GM10248 (cell line): Measurements from ENCODE around the gene NCBP2.

Experiments used
- CTCF ChIA-PET: fragments of 300-600 bp; sonication (Branson Sonifier 250); formaldehyde crosslinking; extraction: SDS; loops from one replicate; lab custom pipeline; 2021; ENCODE audit warnings: antibody characterized with exemption; lab: Yijun Ruan, JAX
- POLR2A ChIA-PET: fragments of 350-650 bp; sonication (Branson Sonifier 250); formaldehyde crosslinking; extraction: SDS; loops from one replicate; lab custom pipeline; 2020; ENCODE audit warnings: antibody characterized with exemption; lab: Yijun Ruan, JAX
- DNase-seq: peaks from one replicate; pipeline ENCODE4 v3.0.0; 2012; ENCODE audit errors: extremely low spot score
- CTCF ChIP-seq: IDR thresholded peaks from 2 replicates; pipeline ENCODE4 v1.5.1; 2012; ENCODE audit warnings: mild to moderate bottlenecking, low read depth; ENCODE audit errors: extremely low read depth, missing control alignments, control extremely low read depth

The NCBP2 gene

GRCh38 chr3:196931828-196932587, 10.3 kb downstream of the NCBP2 start:
- POLR2A ChIA-PET = no interaction called here
- CTCF ChIA-PET = interaction anchor here (1.4 to 2.1 kb wide), 2 partner anchors 9 to 11 kb away, joined by 7 to 8 read pairs; partner anchors contain the start of gene NCBP2
- no peak for DNase-seq
- no peak for TF ChIP-seq CTCF

- no peak for DNase-seq
- ChIA-PET CTCF (interaction anchor here (1.4 to 2.1 kb wide), 2 partner anchors 8 to 12 kb away, joined by 7 to 8 read pairs; partner anchors contain the start of gene NCBP2), POLR2A (no interaction called here)
- TF ChIP-seq CTCF = no peak
Measured at GRCh38 chr3:196931157-196931556, 11.2 kb downstream of the NCBP2 start.

DNA sequence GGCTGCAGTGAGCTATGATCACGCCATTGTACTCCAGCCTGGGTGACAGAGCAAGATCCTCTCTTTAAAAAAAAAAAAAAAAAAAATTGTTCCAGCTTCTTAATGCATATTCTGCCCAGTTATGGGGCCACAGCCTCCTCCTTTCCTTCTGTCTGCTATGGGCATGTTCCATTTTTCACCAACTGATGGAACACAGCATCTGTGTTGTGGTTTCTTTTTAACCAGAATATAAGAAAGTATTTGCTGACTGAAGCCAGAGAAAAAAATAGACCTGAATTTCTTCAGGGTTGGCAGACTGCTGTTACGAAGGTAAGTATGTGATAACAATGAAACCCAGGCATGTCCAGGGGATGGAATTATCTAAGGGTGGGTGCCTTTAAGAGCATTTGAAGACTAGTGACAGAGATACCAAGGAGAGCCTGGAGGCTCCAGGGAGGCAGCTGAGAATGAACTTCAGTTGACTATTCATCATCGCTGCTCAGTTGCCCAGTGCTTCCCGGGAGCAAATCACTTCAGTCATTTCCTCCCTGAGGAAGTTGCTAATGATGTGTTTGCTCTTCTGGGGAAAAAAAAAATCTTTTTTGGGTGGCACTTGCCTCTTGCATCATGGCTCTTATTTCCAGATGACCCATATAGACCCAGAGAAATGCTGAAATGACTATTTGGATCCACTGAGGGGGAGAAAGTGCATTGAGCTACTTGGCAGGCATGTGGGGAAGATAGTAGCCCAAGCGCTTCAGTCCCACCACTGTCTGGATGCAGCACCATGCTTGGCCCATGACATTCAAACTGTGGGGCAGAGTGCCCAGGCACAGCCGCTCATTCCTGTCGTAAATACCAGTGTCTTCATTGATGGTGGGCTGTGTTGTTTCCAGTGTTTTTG, 14.5 kb downstream of the NCBP2 start:
- no peak for DNase-seq
- no peak for TF ChIP-seq CTCF
- ChIA-PET CTCF (no interaction called here), POLR2A (no interaction called here)

- no peak for TF ChIP-seq CTCF
- ChIA-PET CTCF (interaction anchor here (1.3 kb wide), 1 partner anchor 83 kb away, joined by 3 read pairs; no protein-coding TSS in a partner anchor), POLR2A (no interaction called here)
- no peak for DNase-seq
Measured at GRCh38 chr3:196920733-196921132, 21.6 kb downstream of the NCBP2 start.

- ChIA-PET CTCF (no interaction called here), POLR2A (interaction anchor here (0.7 kb wide), 1 partner anchor 46 kb away, joined by 3 read pairs; no protein-coding TSS in a partner anchor)
- no peak for DNase-seq
- no peak for TF ChIP-seq CTCF
Measured at GRCh38 chr3:196918968-196919367, 23.4 kb downstream of the NCBP2 start.

- POLR2A ChIA-PET = no interaction called here
- DNase-seq = no peak
- no peak for TF ChIP-seq CTCF
- CTCF ChIA-PET = interaction anchor here (1.4 kb wide), 1 partner anchor 34 kb away, joined by 5 read pairs; no protein-coding TSS in a partner anchor
Measured at GRCh38 chr3:196916995-196917394, 25.3 kb downstream of the NCBP2 start.
